H1 (cell line): ENCODE results near the gene MPPED1. TPM values are rescaled to one million over a fixed set of nuclear protein-coding genes. Genes with fewer than 3 reads are reported as not detected.

Experiments
- CTCF ChIA-PET: fragments of 300-600 bp; sonication (Branson Sonifier 250); formaldehyde crosslinking; loops from one replicate; lab custom pipeline; 2021; ENCODE audit not compliant: partially characterized antibody; lab: Charles Lee
- POLR2A ChIA-PET: fragments of 300-600 bp; sonication (Branson Sonifier 250); formaldehyde crosslinking; loops from one replicate; lab custom pipeline; 2021; ENCODE audit warnings: inconsistent platforms; ENCODE audit not compliant: partially characterized antibody; lab: Charles Lee
- DNase-seq, 2 experiments: peaks; one replicate each; pipeline versions ENCODE4 v3.0.0 to v3.0.0-alpha.2; 2010 to 2022; ENCODE audit warnings: low spot score in 2 of 2, low read depth in 1 of 2, mixed read lengths in 1 of 2
- FAIRE-seq: peaks from 2 replicates; lab custom pipeline; 2011; peaks lifted over from hg19 to GRCh38; lab: Jason Lieb, UNC
- H2AFZ ChIP-seq: 2 replicates; pipeline ENCODE4 v1.8.1; 2012; ENCODE audit warnings: low read length, inconsistent platforms
- H2AK5ac ChIP-seq: 2 replicates; pipeline ENCODE4 v1.6.1; 2013; ENCODE audit warnings: low read depth, low read length
- H2BK120ac ChIP-seq: replicated peaks from 2 replicates; pipeline ENCODE3; 2013; ENCODE audit warnings: low read depth, low read length, inconsistent platforms
- H2BK12ac ChIP-seq: 2 replicates; pipeline ENCODE4 v1.6.1; 2013; ENCODE audit warnings: low read depth, low read length
- H2BK15ac ChIP-seq: 2 replicates; pipeline ENCODE4 v1.6.1; 2013; ENCODE audit warnings: low read length
- H2BK20ac ChIP-seq: 2 replicates; pipeline ENCODE4 v1.6.1; 2013; ENCODE audit warnings: low read length
- H2BK5ac ChIP-seq: 2 replicates; pipeline ENCODE4 v1.6.1; 2013; ENCODE audit warnings: low read depth, low read length
- H3K14ac ChIP-seq: 2 replicates; pipeline ENCODE4 v1.6.1; 2013; ENCODE audit warnings: inconsistent platforms; ENCODE audit not compliant: insufficient read length
- H3K18ac ChIP-seq: 2 replicates; pipeline ENCODE4 v1.6.1; 2013; ENCODE audit warnings: low read length; ENCODE audit errors: extremely low read depth
- H3K23ac ChIP-seq: 2 replicates; pipeline ENCODE4 v1.6.1; 2013; ENCODE audit warnings: inconsistent platforms; ENCODE audit not compliant: insufficient read length
- H3K23me2 ChIP-seq: 2 replicates; pipeline ENCODE4 v1.6.1; 2013; ENCODE audit warnings: low read depth, low read length
- H3K27ac ChIP-seq: 2 replicates; pipeline ENCODE4 v1.6.1; 2011; ENCODE audit warnings: low read depth, low read length, inconsistent platforms
- H3K27me3 ChIP-seq, 4 experiments: replicated peaks in 1 of 4; 1 replicate in 1 of 4; 2 replicates in 3 of 4; pipeline versions ENCODE4 v1.6.1 to v1.8.1; 2011 to 2013; ENCODE audit warnings: low read length in 3 of 4, mild to moderate bottlenecking in 3 of 4, inconsistent platforms in 2 of 4, mixed read lengths in 2 of 4, moderate library complexity in 1 of 4; ENCODE audit not compliant: control insufficient read depth in 3 of 4, insufficient read depth in 3 of 4; ENCODE audit errors: extremely low read depth in 1 of 4
- H3K36me3 ChIP-seq, 4 experiments: 2 replicates each; pipeline versions ENCODE4 v1.6.1 to v1.8.1; 2011 to 2013; ENCODE audit warnings: mild to moderate bottlenecking in 4 of 4, low read length in 3 of 4, moderate library complexity in 2 of 4, control low read depth in 1 of 4, inconsistent platforms in 1 of 4; ENCODE audit not compliant: insufficient read depth in 4 of 4, control insufficient read depth in 2 of 4
- H3K4ac ChIP-seq: replicated peaks from 2 replicates; pipeline ENCODE3; 2013; ENCODE audit warnings: low read length, low read depth, mixed read lengths, inconsistent platforms; ENCODE audit not compliant: insufficient read length
- H3K4me1 ChIP-seq, 4 experiments: replicated peaks in 1 of 4; 1 replicate in 1 of 4; 2 replicates in 3 of 4; pipeline versions ENCODE4 v1.6.1 to v1.8.1; 2011 to 2013; ENCODE audit warnings: low read length in 3 of 4, inconsistent platforms in 2 of 4, mixed read lengths in 1 of 4; ENCODE audit not compliant: insufficient read depth in 4 of 4, control insufficient read depth in 3 of 4
- H3K4me2 ChIP-seq, 2 experiments: 2 replicates each; pipeline versions ENCODE4 v1.6.1 to v1.8.1; 2011 to 2013; ENCODE audit warnings: low read depth in 2 of 2, low read length in 2 of 2, control low read depth in 1 of 2, inconsistent platforms in 1 of 2, mild to moderate bottlenecking in 1 of 2; ENCODE audit not compliant: insufficient read depth in 1 of 2
- H3K4me3 ChIP-seq, 4 experiments: fragments of 200-600, 300-600 bp in 1 of 4; sonication (generic), shearing (Covaris generic), sonication (Bioruptor Twin) in 1 of 4; 2 replicates each; pipeline versions ENCODE4 v1.5.1 to v1.8.1; 2011 to 2016; ENCODE audit warnings: low read length in 4 of 4, low read depth in 3 of 4, control low read depth in 2 of 4, inconsistent platforms in 2 of 4, mild to moderate bottlenecking in 2 of 4, mixed read lengths in 1 of 4, moderate library complexity in 1 of 4; ENCODE audit not compliant: insufficient read depth in 2 of 4; ENCODE audit errors: extremely low read depth in 1 of 4
- H3K56ac ChIP-seq: replicated peaks from 2 replicates; pipeline ENCODE3; 2013; ENCODE audit warnings: low read depth, mild to moderate bottlenecking, mixed read lengths, low read length, inconsistent platforms; ENCODE audit not compliant: insufficient read length
- H3K79me1 ChIP-seq: 2 replicates; pipeline ENCODE4 v1.6.1; 2013; ENCODE audit warnings: low read depth, low read length, control low read depth
- H3K79me2 ChIP-seq, 2 experiments: 2 replicates each; pipeline versions ENCODE4 v1.6.1 to v1.8.1; 2012 to 2013; ENCODE audit warnings: low read length in 2 of 2, mild to moderate bottlenecking in 2 of 2, inconsistent platforms in 1 of 2; ENCODE audit not compliant: insufficient read depth in 2 of 2, control insufficient read depth in 1 of 2
- H3K9ac ChIP-seq, 4 experiments: replicated peaks in 1 of 4; 1 replicate in 1 of 4; 2 replicates in 3 of 4; pipeline versions ENCODE4 v1.6.1 to v1.8.1; 2011 to 2013; ENCODE audit warnings: low read depth in 3 of 4, low read length in 3 of 4, control low read depth in 2 of 4, mild to moderate bottlenecking in 2 of 4, moderate library complexity in 2 of 4, inconsistent platforms in 1 of 4; ENCODE audit errors: extremely low read depth in 1 of 4
- H3K9me3 ChIP-seq, 2 experiments: 2 replicates each; pipeline versions ENCODE4 v1.6.1 to v1.8.1; 2012 to 2013; ENCODE audit warnings: mild to moderate bottlenecking in 2 of 2, moderate library complexity in 2 of 2, control low read depth in 1 of 2, inconsistent platforms in 1 of 2, low read depth in 1 of 2, low read length in 1 of 2, mixed read lengths in 1 of 2; ENCODE audit not compliant: insufficient read depth in 2 of 2
- H4K20me1 ChIP-seq, 2 experiments: replicated peaks in 1 of 2; 2 replicates each; pipeline versions ENCODE3 to v1.8.1; 2011 to 2013; ENCODE audit warnings: inconsistent platforms in 2 of 2, low read length in 2 of 2, mild to moderate bottlenecking in 1 of 2; ENCODE audit not compliant: insufficient read depth in 2 of 2, control insufficient read depth in 1 of 2
- H4K5ac ChIP-seq: 2 replicates; pipeline ENCODE4 v1.6.1; 2013; ENCODE audit warnings: low read length, low read depth, mixed read lengths, inconsistent platforms; ENCODE audit not compliant: insufficient read length
- H4K8ac ChIP-seq: 2 replicates; pipeline ENCODE4 v1.8.0; 2013; ENCODE audit warnings: mild to moderate bottlenecking, moderate library complexity, low read length, inconsistent platforms; ENCODE audit not compliant: insufficient read depth; ENCODE audit errors: extremely low read depth
- H4K91ac ChIP-seq: replicated peaks from 2 replicates; pipeline ENCODE3; 2013; ENCODE audit warnings: low read length, mixed read lengths, inconsistent platforms; ENCODE audit not compliant: insufficient read length
- ASH2L ChIP-seq: fragments of 200-600, 300-600 bp; sonication (generic); IDR thresholded peaks from one replicate; pipeline ENCODE4 v1.7.1; 2017; ENCODE audit warnings: low read length
- ATF2 ChIP-seq: IDR thresholded peaks from 2 replicates; pipeline ENCODE4 v1.6.1; 2012; ENCODE audit warnings: low read length, inconsistent platforms
- BRCA1 ChIP-seq: IDR thresholded peaks from 2 replicates; pipeline ENCODE4 v1.6.1; 2012; ENCODE audit warnings: low read depth, low read length, improper control_type of control experiment
- CHD1 ChIP-seq: IDR thresholded peaks from 2 replicates; pipeline ENCODE4 v1.6.1; 2012; ENCODE audit warnings: low read depth, low read length, improper control_type of control experiment
- EZH2 ChIP-seq: fragments of 200-600 bp; sonication (generic); IDR thresholded peaks from 2 replicates; pipeline ENCODE4 v1.7.1; 2012; ENCODE audit warnings: low read depth, mild to moderate bottlenecking, moderate library complexity, low read length, inconsistent platforms; ENCODE audit not compliant: severe bottlenecking
- HDAC6 ChIP-seq: IDR thresholded peaks from one replicate; pipeline ENCODE4 v1.7.1; 2012; ENCODE audit warnings: low read depth, mild to moderate bottlenecking, inconsistent platforms, low read length, moderate library complexity
- JUN ChIP-seq: IDR thresholded peaks from 2 replicates; pipeline ENCODE4 v1.6.1; 2011; ENCODE audit warnings: low read depth, mild to moderate bottlenecking, improper control_type of control experiment, low read length
- SIRT6 ChIP-seq: IDR thresholded peaks from one replicate; pipeline ENCODE4 v1.7.1; 2012; ENCODE audit warnings: low read length, inconsistent platforms
- ZNF274 ChIP-seq: IDR thresholded peaks from 2 replicates; pipeline ENCODE4 v1.7.0; 2012; ENCODE audit warnings: low read length, borderline replicate concordance; ENCODE audit errors: extremely low read depth
- WGBS, 2 experiments: shearing (Covaris generic) in 1 of 2; methylation state at CpG; one replicate each; pipeline versions ENCODE4 v1.1.6 to v1.1.7; 2013 to 2015; ENCODE audit warnings: low lambda C conversion rate in 2 of 2, mixed read lengths in 2 of 2, inconsistent platforms in 1 of 2, low coverage in 1 of 2, missing lambda C conversion rate in 1 of 2; ENCODE audit not compliant: insufficient replicate concordance in 2 of 2, insufficient coverage in 1 of 2, insufficient read length in 1 of 2; ENCODE audit errors: extremely low coverage in 1 of 2, missing lambda C conversion rate in 1 of 2; 5-methylcytosine and 5-hydroxymethylcytosine counted together
- polyA plus RNA-seq, 7 experiments: library from polyadenylated mRNA; depleted of rRNA in 3 of 7; stranded (reverse) in 5 of 7; unstranded in 2 of 7; fragments of >200 nt in 5 of 7; fragments of 200-250 nt in 2 of 7; gene quantifications; 1 replicate in 5 of 7; 2 replicates in 1 of 7; 4 replicates in 1 of 7; pipeline versions ENCODE4 v1.2.1 to v1.2.3, GENCODE V29; 2011 to 2013; ENCODE audit warnings: missing spikeins in 2 of 7, mixed read lengths in 2 of 7
- total RNA-seq: library from RNA; stranded (reverse); fragmentation: NEBNext Ultra II Directional; extraction: Animal tissue kit (Norgen Biotek cat#: 25700); gene quantifications from 2 replicates; pipeline ENCODE4 v1.2.1, GENCODE V29; 2021

MPPED1 gene
- total and polyA plus RNA-seq, 2 of the 8 experiments (the other 6 are each of a cell fraction or from before 2014, with no cell fraction given): 0.29 to 0.37 TPM

DNA sequence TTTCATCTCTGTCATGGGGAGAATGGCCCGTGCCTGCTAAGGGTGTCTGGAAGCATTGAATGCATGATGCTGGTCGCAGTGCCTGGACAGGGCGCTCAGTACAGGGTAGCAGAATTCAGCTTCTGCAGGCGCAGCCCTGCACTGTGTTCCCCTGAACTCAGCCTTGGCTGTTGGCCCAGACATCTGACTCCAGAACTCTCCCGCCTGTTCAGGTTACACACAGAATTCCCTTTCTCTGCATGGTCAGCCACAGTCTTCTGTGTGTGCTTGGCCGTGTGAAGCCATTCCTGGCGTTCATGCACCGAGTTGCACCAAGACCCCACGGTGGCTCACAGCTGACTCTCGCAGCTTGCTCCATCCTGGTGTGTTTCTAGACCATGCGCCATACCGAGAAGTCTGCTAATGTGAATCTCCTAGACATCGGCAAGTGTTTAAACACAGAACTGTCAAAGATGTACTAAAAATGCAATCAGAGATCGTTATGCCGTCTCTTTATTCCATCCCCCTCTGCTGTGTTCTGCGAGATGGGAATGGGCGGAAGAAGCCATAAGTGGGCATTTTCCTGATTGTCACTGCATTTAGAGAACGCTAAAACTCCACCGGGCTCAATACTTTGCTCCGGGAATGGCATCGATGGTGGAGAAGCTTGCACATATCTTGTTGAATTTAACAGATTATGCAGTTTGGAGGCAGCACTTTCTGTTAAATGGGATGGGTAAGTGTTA, 55.6 kb downstream of the MPPED1 start:
- Histone ChIP-seq H3K27ac (no peak overlapping the region), H2BK20ac (no peak overlapping the region), H3K9ac (no peak overlapping the region), H4K8ac (no peak overlapping the region), H4K5ac (no peak overlapping the region), H3K36me3 (no peaks in the 10 kb centered on the region), H3K14ac (no peak overlapping the region), H2BK12ac (no peak overlapping the region), H4K20me1 (no peaks in the 10 kb centered on the region), H2BK120ac (no peak overlapping the region), H2BK5ac (no peak overlapping the region), H3K79me2 (no peaks in the 10 kb centered on the region), H3K18ac (no peak overlapping the region), H2AFZ (no peak overlapping the region), H3K4me2 (no peak overlapping the region), H3K79me1 (no peaks in the 10 kb centered on the region), H3K56ac (no peak overlapping the region), H4K91ac (no peak overlapping the region), H3K23me2 (no peaks in the 10 kb centered on the region; the same call in 1 of the 2 replicates), H3K23ac (no peak overlapping the region), H2AK5ac (no peak overlapping the region), H3K27me3 (peaks cover 0 to 9% (median 0%) of the 10 kb centered on the region in 4 experiments; a peak in 1 of 7 replicates), H2BK15ac (no peak overlapping the region), H3K4me1 (no peaks in the 10 kb centered on the region), H3K4ac (no peak overlapping the region), H3K4me3 (no peak overlapping the region), H3K9me3 (no peaks in the 10 kb centered on the region; a peak in 1 of 4 replicates)
- WGBS, 2 experiments: 88% methylated on average over 21 of the region's 21 CpGs; no CpG with 5 or more reads in 1 of the 2 experiments
- POLR2A ChIA-PET: interaction anchor here (0.6 kb wide), 1 partner anchor 440 kb away, joined by 3 read pairs; no protein-coding TSS in a partner anchor
- DNase-seq (no peak), FAIRE-seq (no peak)
- CTCF ChIA-PET: interaction anchor here (0.8 to 1.3 kb wide), 2 partner anchors 9 to 274 kb away, joined by 3 to 6 read pairs; no protein-coding TSS in a partner anchor
- TF ChIP-seq JUN: no peak
- TF ChIP-seq HDAC6: no peak
- TF ChIP-seq BRCA1: no peak
- TF ChIP-seq ZNF274: no peak
- no peak for TF ChIP-seq SIRT6
- TF ChIP-seq ATF2: no peak
- TF ChIP-seq ASH2L: no peak
- TF ChIP-seq EZH2: no peak
- no peak for TF ChIP-seq CHD1
